Endodermal cell (in vitro differentiated cells): ENCODE data around the gene BMP6. TPM values are rescaled to one million over a fixed set of nuclear protein-coding genes. Genes with fewer than 3 reads are reported as not detected.

ENCODE experiments used
- DNase-seq: peaks from one replicate; pipeline ENCODE4 v3.0.0-alpha.2; 2017
- H3K27ac ChIP-seq: 2 replicates; pipeline ENCODE4 v1.5.1; 2013; ENCODE audit warnings: mild to moderate bottlenecking, low read depth, low read length, moderate library complexity
- H3K27me3 ChIP-seq: 2 replicates; pipeline ENCODE4 v1.6.1; 2013; ENCODE audit warnings: mild to moderate bottlenecking, low read length, moderate library complexity; ENCODE audit not compliant: insufficient read depth, control insufficient read depth, poor library complexity, severe bottlenecking
- H3K36me3 ChIP-seq: 2 replicates; pipeline ENCODE4 v1.7.0; 2013; ENCODE audit warnings: mild to moderate bottlenecking, low read length, moderate library complexity; ENCODE audit not compliant: control insufficient read depth, insufficient read depth
- H3K4me1 ChIP-seq: one replicate; pipeline ENCODE4 v1.7.0; 2013; ENCODE audit warnings: low read length; ENCODE audit not compliant: control insufficient read depth, insufficient read depth
- H3K4me3 ChIP-seq: 2 replicates; pipeline ENCODE4 v1.5.1; 2013; ENCODE audit warnings: mild to moderate bottlenecking, low read length, moderate library complexity
- H3K9ac ChIP-seq: 2 replicates; pipeline ENCODE4 v1.6.1; 2013; ENCODE audit warnings: mild to moderate bottlenecking, low read length, moderate library complexity; ENCODE audit not compliant: poor library complexity, severe bottlenecking; ENCODE audit errors: extremely low read depth
- H3K9me3 ChIP-seq: 2 replicates; pipeline ENCODE4 v1.6.1; 2013; ENCODE audit warnings: mild to moderate bottlenecking, low read length, moderate library complexity; ENCODE audit not compliant: control insufficient read depth
- H3K27ac Mint-ChIP-seq: 2 replicates; pipeline ENCODE4 v1.8.0; 2020; ENCODE audit warnings: mixed read lengths
- H3K27me3 Mint-ChIP-seq: 2 replicates; pipeline ENCODE4 v1.8.0; 2021; ENCODE audit warnings: mild to moderate bottlenecking, mixed read lengths; ENCODE audit not compliant: insufficient read depth
- H3K36me3 Mint-ChIP-seq: 2 replicates; pipeline ENCODE4 v1.8.0; 2020; ENCODE audit warnings: low read depth, mixed read lengths
- H3K4me1 Mint-ChIP-seq: 2 replicates; pipeline ENCODE4 v1.8.0; 2020; ENCODE audit warnings: mixed read lengths
- H3K4me3 Mint-ChIP-seq: 2 replicates; pipeline ENCODE4 v1.8.0; 2020; ENCODE audit warnings: mild to moderate bottlenecking, moderate library complexity, mixed read lengths
- H3K9me3 Mint-ChIP-seq: 2 replicates; pipeline ENCODE4 v1.8.0; 2020; ENCODE audit warnings: mild to moderate bottlenecking, mixed read lengths
- WGBS, 2 experiments: methylation state at CpG; one replicate each; pipeline versions ENCODE4 v1.1.5 to v1.1.7; 2013; ENCODE audit warnings: missing lambda C conversion rate in 2 of 2, mixed read lengths in 1 of 2; ENCODE audit not compliant: insufficient coverage in 1 of 2, insufficient read length in 1 of 2; 5-methylcytosine and 5-hydroxymethylcytosine counted together
- total RNA-seq, 2 donors: library from RNA; stranded (reverse); fragmentation: NEBNext Ultra II Directional in 1 of 2; extraction: Animal tissue kit (Norgen Biotek cat#: 25700) in 1 of 2; gene quantifications; 2 replicates in 1 of 2; 3 replicates in 1 of 2; pipeline ENCODE4 v1.2.1, GENCODE V29; 2021
- TF ChIP-seq, protein P1 (sequence below): fragments of 200-600 bp; sonication (generic); conservative IDR thresholded peaks from 2 replicates; pipeline ENCODE4 v1.5.0; 2021; ENCODE audit warnings: antibody characterized with exemption, mild to moderate bottlenecking

The BMP6 gene
- total RNA-seq, 2 donors from 2014 or later, result 0.62 to 0.71 TPM

DNA sequence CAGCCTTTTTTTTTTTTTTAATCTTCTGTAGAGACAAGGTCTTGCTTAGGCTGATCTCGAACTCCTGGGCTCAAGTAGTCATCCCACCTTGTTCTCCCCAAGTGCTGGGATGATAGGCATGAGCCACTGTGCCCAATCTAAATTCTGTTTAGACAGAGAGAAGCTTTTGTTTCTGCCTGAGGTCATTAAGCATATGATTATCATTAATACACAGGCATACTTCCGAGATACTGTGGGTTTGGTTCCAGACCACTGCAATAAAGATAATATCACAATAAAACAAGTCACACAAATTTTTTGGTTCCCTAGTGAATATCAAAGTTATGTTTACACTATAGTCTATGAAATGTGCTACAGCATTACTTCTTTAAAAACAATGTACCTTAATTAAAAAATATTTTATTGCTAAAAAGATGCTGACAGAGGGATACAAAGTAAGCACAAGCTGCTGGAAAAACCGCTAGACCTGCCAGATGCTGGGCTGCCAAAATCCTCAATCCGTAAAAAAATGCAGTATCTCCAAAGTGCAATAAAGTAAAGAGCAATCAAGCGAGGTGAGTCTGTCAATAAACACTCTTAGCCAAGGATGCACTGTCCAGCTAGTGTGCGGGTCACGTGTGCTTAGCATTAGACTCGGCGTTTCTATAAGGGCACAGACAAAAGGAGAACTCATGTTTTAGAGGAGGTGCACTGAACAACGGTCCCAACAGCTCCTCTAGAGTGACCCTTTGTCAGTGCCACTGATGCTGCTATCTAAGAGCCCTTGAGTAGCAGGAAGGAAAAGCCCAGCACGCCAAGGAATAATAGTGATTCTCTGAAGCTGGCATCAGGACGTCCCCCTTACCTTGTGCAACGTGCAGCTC is 168.6 kb downstream of the BMP6 start:
- no peak overlapping the region for H3K4me3 ChIP-seq
- H3K27me3 ChIP-seq, result peaks cover 78% of the 10 kb centered on the region
- H3K9me3 Mint-ChIP-seq, result no peaks in the 10 kb centered on the region
- WGBS, 2 experiments, result 93 to 96% methylated on average over 11 to 13 of the region's 13 CpGs
- H3K4me1 Mint-ChIP-seq, result no peaks in the 10 kb centered on the region
- H3K36me3 Mint-ChIP-seq, result peaks cover 68% of the 10 kb centered on the region
- H3K27ac ChIP-seq, result no peak overlapping the region
- peaks cover 91% of the 10 kb centered on the region for H3K27me3 Mint-ChIP-seq
- TF ChIP-seq, protein P1, sequence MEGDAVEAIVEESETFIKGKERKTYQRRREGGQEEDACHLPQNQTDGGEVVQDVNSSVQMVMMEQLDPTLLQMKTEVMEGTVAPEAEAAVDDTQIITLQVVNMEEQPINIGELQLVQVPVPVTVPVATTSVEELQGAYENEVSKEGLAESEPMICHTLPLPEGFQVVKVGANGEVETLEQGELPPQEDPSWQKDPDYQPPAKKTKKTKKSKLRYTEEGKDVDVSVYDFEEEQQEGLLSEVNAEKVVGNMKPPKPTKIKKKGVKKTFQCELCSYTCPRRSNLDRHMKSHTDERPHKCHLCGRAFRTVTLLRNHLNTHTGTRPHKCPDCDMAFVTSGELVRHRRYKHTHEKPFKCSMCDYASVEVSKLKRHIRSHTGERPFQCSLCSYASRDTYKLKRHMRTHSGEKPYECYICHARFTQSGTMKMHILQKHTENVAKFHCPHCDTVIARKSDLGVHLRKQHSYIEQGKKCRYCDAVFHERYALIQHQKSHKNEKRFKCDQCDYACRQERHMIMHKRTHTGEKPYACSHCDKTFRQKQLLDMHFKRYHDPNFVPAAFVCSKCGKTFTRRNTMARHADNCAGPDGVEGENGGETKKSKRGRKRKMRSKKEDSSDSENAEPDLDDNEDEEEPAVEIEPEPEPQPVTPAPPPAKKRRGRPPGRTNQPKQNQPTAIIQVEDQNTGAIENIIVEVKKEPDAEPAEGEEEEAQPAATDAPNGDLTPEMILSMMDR, result no peak
- H3K9me3 ChIP-seq, result no peaks in the 10 kb centered on the region
- H3K4me1 ChIP-seq, result no peaks in the 10 kb centered on the region
- no peak for DNase-seq
- no peak overlapping the region for H3K27ac Mint-ChIP-seq
- H3K4me3 Mint-ChIP-seq, result no peak overlapping the region
- H3K9ac ChIP-seq, result no peak overlapping the region
- H3K36me3 ChIP-seq, result peaks cover 75% of the 10 kb centered on the region

DNA sequence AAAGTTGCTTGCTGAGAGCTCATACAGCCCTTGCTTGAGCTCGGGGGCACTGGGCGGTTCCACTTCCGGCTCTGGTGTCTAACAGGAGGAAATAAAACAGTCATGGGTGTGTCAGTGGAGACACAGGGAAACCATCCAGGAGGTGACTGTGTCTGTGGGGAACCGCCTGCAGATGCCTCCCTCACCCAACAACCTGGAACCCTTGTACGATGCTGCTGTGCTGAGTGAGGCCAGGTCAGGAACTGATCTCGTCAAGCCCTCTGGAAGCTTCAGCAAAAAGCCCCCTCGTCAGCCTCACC is 169.2 kb downstream of the BMP6 start:
- Histone ChIP-seq H3K4me1 (no peaks in the 10 kb centered on the region), H3K9me3 (no peaks in the 10 kb centered on the region), H3K27ac (no peak overlapping the region), H3K9ac (no peak overlapping the region), H3K36me3 (peaks cover 73% of the 10 kb centered on the region), H3K27me3 (peaks cover 81% of the 10 kb centered on the region), H3K4me3 (no peak overlapping the region)
- no peak for DNase-seq
- peaks cover 68% of the 10 kb centered on the region for H3K36me3 Mint-ChIP-seq
- TF ChIP-seq, protein P1, result no peak
- H3K4me1 Mint-ChIP-seq, result no peaks in the 10 kb centered on the region
- H3K9me3 Mint-ChIP-seq, result no peaks in the 10 kb centered on the region
- no peak overlapping the region for H3K27ac Mint-ChIP-seq
- H3K4me3 Mint-ChIP-seq, result no peak overlapping the region
- peaks cover 94% of the 10 kb centered on the region for H3K27me3 Mint-ChIP-seq
- WGBS, 2 experiments, result 95 to 97% methylated on average over 3 to 7 of the region's 7 CpGs

DNA sequence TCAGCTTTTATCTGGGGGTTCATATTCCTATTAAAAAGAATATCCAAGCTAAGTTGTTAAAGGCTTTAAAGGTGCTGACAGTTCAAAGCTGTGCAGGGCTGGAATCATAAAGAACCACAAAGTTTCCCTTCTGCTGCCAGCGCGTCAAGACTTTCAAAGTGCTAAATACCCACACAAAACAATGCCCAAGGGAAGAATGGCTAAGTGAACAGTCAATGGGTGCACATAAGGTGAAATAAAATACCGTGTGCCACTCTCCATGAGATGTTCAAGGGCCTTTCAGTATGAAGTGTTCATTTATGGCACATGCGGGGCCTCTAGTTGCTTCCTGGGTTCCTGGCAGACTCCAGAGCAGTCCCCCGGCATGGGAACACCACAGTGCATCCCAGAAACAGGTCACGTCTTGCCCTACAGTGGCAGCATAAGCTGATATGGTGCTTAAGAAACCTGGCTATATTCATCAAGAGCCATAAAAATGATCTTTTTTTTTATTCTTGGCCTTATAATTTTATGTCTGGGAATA is 170.6 kb downstream of the BMP6 start:
- H3K4me1 Mint-ChIP-seq, result no peaks in the 10 kb centered on the region
- WGBS, 2 experiments, result 94 to 100% methylated on average over 2 to 6 of the region's 6 CpGs
- no peaks in the 10 kb centered on the region for H3K9me3 Mint-ChIP-seq
- DNase-seq, result no peak
- H3K27me3 Mint-ChIP-seq, result peaks cover 95% of the 10 kb centered on the region
- no peak overlapping the region for H3K27ac ChIP-seq
- TF ChIP-seq, protein P1, result no peak
- H3K27me3 ChIP-seq, result peaks cover 87% of the 10 kb centered on the region
- no peak overlapping the region for H3K4me3 ChIP-seq
- no peaks in the 10 kb centered on the region for H3K9me3 ChIP-seq
- H3K4me1 ChIP-seq, result no peaks in the 10 kb centered on the region
- H3K9ac ChIP-seq, result no peak overlapping the region
- H3K36me3 ChIP-seq, result peaks cover 74% of the 10 kb centered on the region
- H3K27ac Mint-ChIP-seq, result no peak overlapping the region
- H3K4me3 Mint-ChIP-seq, result no peak overlapping the region
- H3K36me3 Mint-ChIP-seq, result peaks cover 70% of the 10 kb centered on the region
